Muscle of arm (tissue), 12 donors: ENCODE measurements around the gene SLC22A12. TPM values are rescaled to one million over a fixed set of nuclear protein-coding genes. Genes with fewer than 3 reads are reported as not detected.
A peak's percentile ranks its signal among the peaks of the same experiment; 100 is the strongest.

ENCODE experiments used
- DNase-seq: peaks from one replicate; pipeline ENCODE4 v3.0.0-alpha.2; 2013
- polyA plus RNA-seq, 12 donors: library from polyadenylated mRNA; unstranded; fragments of 120-200 nt; gene quantifications; one replicate each; pipeline ENCODE4 v1.2.1, GENCODE V29; 2013; ENCODE audit not compliant: insufficient read length in 12 of 12

The SLC22A12 gene
- polyA plus RNA-seq, 12 donors: not detected

- no peak for DNase-seq
Measured at GRCh38 chr11:64562723-64563351, 28.2 kb upstream of the SLC22A12 start.

- no peak for DNase-seq
Measured at GRCh38 chr11:64563966-64564365, 27.1 kb upstream of the SLC22A12 start.

- no peak for DNase-seq
Measured at GRCh38 chr11:64564419-64564818, 26.6 kb upstream of the SLC22A12 start.

GRCh38 chr11:64564947-64565889, 25.8 kb upstream of the SLC22A12 start:
- DNase-seq: no peak

- peak; percentile 66 for DNase-seq
Measured at GRCh38 chr11:64566042-64566914, 24.7 kb upstream of the SLC22A12 start.

- DNase-seq: no peak
Measured at GRCh38 chr11:64566915-64567891, 23.8 kb upstream of the SLC22A12 start.

GRCh38 chr11:64568041-64568571, 22.9 kb upstream of the SLC22A12 start:
- DNase-seq: no peak

- no peak for DNase-seq
Measured at GRCh38 chr11:64568584-64569140, 22.4 kb upstream of the SLC22A12 start.

GRCh38 chr11:64569300-64569970, 21.6 kb upstream of the SLC22A12 start:
- no peak for DNase-seq

- no peak for DNase-seq
Measured at GRCh38 chr11:64570341-64570740, 20.7 kb upstream of the SLC22A12 start.

- DNase-seq: no peak
Measured at GRCh38 chr11:64571050-64571409, 20.0 kb upstream of the SLC22A12 start.

- no peak for DNase-seq
Measured at GRCh38 chr11:64571410-64572091, 19.5 kb upstream of the SLC22A12 start.

- no peak for DNase-seq
Measured at GRCh38 chr11:64572143-64572542, 18.9 kb upstream of the SLC22A12 start.

- DNase-seq: no peak
Measured at GRCh38 chr11:64577202-64577601, 13.8 kb upstream of the SLC22A12 start.

- peak; percentile 79 for DNase-seq
Measured at GRCh38 chr11:64580412-64580811, 10.6 kb upstream of the SLC22A12 start.

- DNase-seq: no peak
Measured at GRCh38 chr11:64581057-64581523, 9.9 kb upstream of the SLC22A12 start.

GRCh38 chr11:64582885-64583284, 8.1 kb upstream of the SLC22A12 start:
- DNase-seq: no peak

GRCh38 chr11:64583296-64584262, 7.4 kb upstream of the SLC22A12 start:
- no peak for DNase-seq
